ENCODE measurements around the gene MYO1D. TPM values are rescaled to one million over a fixed set of nuclear protein-coding genes. Genes with fewer than 3 reads are reported as not detected.

The MYO1D gene
- total RNA-seq, 4 donors from 2014 or later = 247 to 569 (median 444) TPM

- intact Hi-C loops (cut with DNase I; ENCODE audit: low total_unique reads) = no loop called here
- H3K36me3 ChIP-seq = no peaks in the 10 kb centered on the region
- DNase-seq = no peak
- no peaks in the 10 kb centered on the region for H3K4me1 ChIP-seq
- no peaks in the 10 kb centered on the region for H3K9me3 ChIP-seq
- H3K27me3 ChIP-seq = no peaks in the 10 kb centered on the region
- H3K27ac ChIP-seq = no peak overlapping the region
- WGBS, 2 donors (ENCODE audit: low coverage in 1 of 2) = 74 to 91% methylated on average over 4 of the region's 4 CpGs
- TF ChIP-seq POLR2AphosphoS5 (IDR thresholded peaks at IDR 0.05) (no peak), CTCF (IDR thresholded peaks at IDR 0.05) (no peak), POLR2A (IDR thresholded peaks at IDR 0.05) (no peak), EP300 (IDR thresholded peaks at IDR 0.05; ENCODE audit: low read depth) (no peak)
- H3K4me3 ChIP-seq = no peak overlapping the region
- in situ Hi-C loops (cut with MboI; ENCODE audit: low pct_ligation_motif_present in 1 of 4, low pct_unique_long_range_greater_than_20kb in 1 of 4, low sequenced_read_pairs in 3 of 4) = no loop called here
Observed at GRCh38 chr17:32628271-32629044, 248.5 kb downstream of the MYO1D start.

GRCh38 chr17:32627239-32627996 is 249.5 kb downstream of the MYO1D start:
- TF ChIP-seq POLR2A (IDR thresholded peaks at IDR 0.05) (no peak), CTCF (IDR thresholded peaks at IDR 0.05) (no peak), EP300 (IDR thresholded peaks at IDR 0.05; ENCODE audit: low read depth) (no peak), POLR2AphosphoS5 (IDR thresholded peaks at IDR 0.05) (no peak)
- intact Hi-C loops (cut with DNase I; ENCODE audit: low total_unique reads) (no loop called here), in situ Hi-C loops (cut with MboI; ENCODE audit: low pct_ligation_motif_present in 1 of 4, low pct_unique_long_range_greater_than_20kb in 1 of 4, low sequenced_read_pairs in 3 of 4) (no loop called here)
- Histone ChIP-seq H3K27me3 (no peaks in the 10 kb centered on the region), H3K4me1 (peaks cover 0 to 4% (median 0%) of the 10 kb centered on the region in 4 donors), H3K9me3 (no peaks in the 10 kb centered on the region), H3K27ac (no peak overlapping the region), H3K4me3 (no peak overlapping the region), H3K36me3 (no peaks in the 10 kb centered on the region)
- DNase-seq = no peak
- WGBS, 2 donors (ENCODE audit: low coverage in 1 of 2) = 80% methylated on average over 10 to 15 of the region's 15 CpGs

GRCh38 chr17:32626379-32626791 is 250.5 kb downstream of the MYO1D start:
- H3K36me3 ChIP-seq = no peaks in the 10 kb centered on the region
- H3K27me3 ChIP-seq = no peaks in the 10 kb centered on the region
- in situ Hi-C loops (cut with MboI; ENCODE audit: low pct_ligation_motif_present in 1 of 4, low pct_unique_long_range_greater_than_20kb in 1 of 4, low sequenced_read_pairs in 3 of 4) (no loop called here), intact Hi-C loops (cut with DNase I; ENCODE audit: low total_unique reads) (no loop called here)
- TF ChIP-seq POLR2AphosphoS5 (IDR thresholded peaks at IDR 0.05) (no peak), EP300 (IDR thresholded peaks at IDR 0.05; ENCODE audit: low read depth) (no peak), CTCF (IDR thresholded peaks at IDR 0.05) (no peak), POLR2A (IDR thresholded peaks at IDR 0.05) (no peak)
- DNase-seq = no peak
- H3K4me3 ChIP-seq = no peak overlapping the region
- peaks cover 0 to 4% (median 0%) of the 10 kb centered on the region in 4 donors for H3K4me1 ChIP-seq
- no peak overlapping the region for H3K27ac ChIP-seq
- H3K9me3 ChIP-seq = no peaks in the 10 kb centered on the region
- WGBS, 2 donors (ENCODE audit: low coverage in 1 of 2) = 60 to 61% methylated on average over 6 of the region's 6 CpGs

- Histone ChIP-seq H3K4me3 (no peak overlapping the region), H3K27ac (no peak overlapping the region), H3K4me1 (peaks cover 0 to 4% (median 0%) of the 10 kb centered on the region in 4 donors), H3K9me3 (no peaks in the 10 kb centered on the region), H3K36me3 (no peaks in the 10 kb centered on the region), H3K27me3 (no peaks in the 10 kb centered on the region)
- WGBS, 2 donors (ENCODE audit: low coverage in 1 of 2) = 69 to 81% methylated on average over 2 to 7 of the region's 7 CpGs
- no peak for DNase-seq
- in situ Hi-C loops (cut with MboI; ENCODE audit: low pct_ligation_motif_present in 1 of 4, low pct_unique_long_range_greater_than_20kb in 1 of 4, low sequenced_read_pairs in 3 of 4) (no loop called here), intact Hi-C loops (cut with DNase I; ENCODE audit: low total_unique reads) (no loop called here)
- no peak for TF ChIP-seq CTCF (IDR thresholded peaks at IDR 0.05)
- no peak for TF ChIP-seq POLR2AphosphoS5 (IDR thresholded peaks at IDR 0.05)
- no peak for TF ChIP-seq POLR2A (IDR thresholded peaks at IDR 0.05)
- no peak for TF ChIP-seq EP300 (IDR thresholded peaks at IDR 0.05; ENCODE audit: low read depth)
Observed at GRCh38 chr17:32625971-32626370, 251.0 kb downstream of the MYO1D start.
